GM12878 (cell line): ENCODE results near the gene PRH2. TPM values are rescaled to one million over a fixed set of nuclear protein-coding genes. Genes with fewer than 3 reads are reported as not detected.

Experiments
- ATAC-seq: fragments of 200-7000 bp; cut with Tn5 transposase; 3 replicates; pipeline ENCODE4 v1.9.1; 2020; ENCODE audit warnings: mild to moderate bottlenecking, moderate library complexity
- BruUV-seq: library from RNA; stranded (reverse); fragments of 400-500 nt; replicated peaks from 2 replicates; lab custom pipeline; 2021; lab: Mats Ljungman, UMichigan
- CTCF ChIA-PET: fragments of 300-600 bp; sonication (Branson Sonifier 250); formaldehyde crosslinking; extraction: SDS; loops from one replicate; lab custom pipeline; 2021; ENCODE audit warnings: inconsistent platforms; lab: Yijun Ruan, JAX
- POLR2A ChIA-PET: fragments of 350-600 bp; formaldehyde crosslinking; extraction: SDS; loops from one replicate; lab custom pipeline; 2021; ENCODE audit warnings: inconsistent platforms; lab: Charles Lee
- RAD21 ChIA-PET: fragments of 300-600 bp; sonication (Branson Sonifier 250); formaldehyde crosslinking; loops from one replicate; lab custom pipeline; 2023; ENCODE audit warnings: antibody characterized with exemption; ENCODE audit not compliant: unreplicated experiment; lab: Charles Lee
- SMC1A ChIA-PET: fragments of 300-600 bp; sonication (Branson Sonifier 250); formaldehyde crosslinking; loops from one replicate; lab custom pipeline; 2023; ENCODE audit not compliant: unreplicated experiment, uncharacterized antibody; lab: Charles Lee
- DNase-seq: peaks from one replicate; pipeline ENCODE4 v3.0.0-alpha.2; 2011; ENCODE audit warnings: low read depth, low spot score
- FAIRE-seq: peaks from 3 replicates; lab custom pipeline; 2011; peaks lifted over from hg19 to GRCh38; lab: Jason Lieb, UNC
- H2AFZ ChIP-seq: 2 replicates; pipeline ENCODE4 v1.6.0; 2011; ENCODE audit warnings: low read depth, low read length, control low read depth; ENCODE audit not compliant: control insufficient read depth
- H3K27ac ChIP-seq: 2 replicates; pipeline ENCODE4 v1.5.1; 2011; ENCODE audit warnings: control low read depth; ENCODE audit not compliant: control insufficient read depth, insufficient read depth
- H3K27me3 ChIP-seq, 2 experiments: replicated peaks in 1 of 2; 2 replicates each; pipeline versions ENCODE4 v1.6.0 to v1.6.1; 2011; ENCODE audit warnings: low read length in 1 of 2; ENCODE audit not compliant: control insufficient read depth in 2 of 2, insufficient read depth in 2 of 2
- H3K36me3 ChIP-seq, 2 experiments: 2 replicates each; pipeline ENCODE4 v1.5.1; 2011; ENCODE audit warnings: low read length in 1 of 2; ENCODE audit not compliant: control insufficient read depth in 2 of 2, insufficient read depth in 2 of 2
- H3K4me1 ChIP-seq: 2 replicates; pipeline ENCODE4 v1.6.1; 2011; ENCODE audit warnings: mild to moderate bottlenecking, low read length, moderate library complexity, mixed read lengths; ENCODE audit not compliant: control insufficient read depth, insufficient read depth
- H3K4me2 ChIP-seq: 2 replicates; pipeline ENCODE4 v1.6.0; 2011; ENCODE audit warnings: control low read depth; ENCODE audit not compliant: control insufficient read depth, insufficient read depth
- H3K4me3 ChIP-seq: fragments of 200-600 bp; sonication (generic); 2 replicates; pipeline ENCODE4 v1.5.1; 2016
- H3K79me2 ChIP-seq: 2 replicates; pipeline ENCODE4 v1.6.0; 2011; ENCODE audit warnings: low read length; ENCODE audit not compliant: control insufficient read depth, insufficient read depth
- H3K9ac ChIP-seq: 2 replicates; pipeline ENCODE4 v1.8.0; 2011; ENCODE audit warnings: low read length, control low read depth, mixed read lengths; ENCODE audit not compliant: control insufficient read depth, insufficient read depth
- H3K9me3 ChIP-seq: replicated peaks from 3 replicates; pipeline ENCODE4 v1.5.1; 2011; ENCODE audit warnings: mild to moderate bottlenecking, low read length; ENCODE audit not compliant: control insufficient read depth, insufficient read depth
- H4K20me1 ChIP-seq: 2 replicates; pipeline ENCODE4 v1.6.0; 2011; ENCODE audit not compliant: control insufficient read depth, insufficient read depth
- BHLHE40 ChIP-seq, 2 experiments: fragments of 450-650 bp in 1 of 2; IDR thresholded peaks; 2 replicates each; pipeline ENCODE4 v1.6.1; 2011 to 2017; ENCODE audit warnings: low read depth in 2 of 2, borderline replicate concordance in 1 of 2, improper control_type of control experiment in 1 of 2, low read length in 1 of 2, mild to moderate bottlenecking in 1 of 2
- CHD2 ChIP-seq: IDR thresholded peaks from 2 replicates; pipeline ENCODE4 v1.6.1; 2011; ENCODE audit warnings: low read depth, low read length, improper control_type of control experiment, borderline replicate concordance
- CREB1 ChIP-seq: IDR thresholded peaks from 2 replicates; pipeline ENCODE4 v1.6.1; 2012; ENCODE audit warnings: low read depth, mild to moderate bottlenecking, inconsistent platforms
- CUX1 ChIP-seq: IDR thresholded peaks from 2 replicates; pipeline ENCODE4 v1.6.1; 2012; ENCODE audit warnings: improper control_type of control experiment, low read depth, low read length; ENCODE audit not compliant: insufficient replicate concordance
- HDAC2 ChIP-seq: fragments of 200-600 bp; sonication (generic); IDR thresholded peaks from 2 replicates; pipeline ENCODE4 v1.6.1; 2017
- HDAC6 ChIP-seq: fragments of 200-600 bp; sonication (generic); IDR thresholded peaks from one replicate; pipeline ENCODE4 v1.8.0; 2017; ENCODE audit warnings: antibody characterized with exemption; ENCODE audit not compliant: unreplicated experiment
- HDGF ChIP-seq: fragments of 450-650 bp; IDR thresholded peaks from 2 replicates; pipeline ENCODE4 v1.6.1; 2016; ENCODE audit warnings: antibody characterized with exemption
- IKZF2 ChIP-seq, 2 experiments: fragments of 450-650 bp; IDR thresholded peaks; 2 replicates each; pipeline ENCODE4 v1.6.1; 2017; ENCODE audit warnings: mild to moderate bottlenecking in 2 of 2, moderate library complexity in 2 of 2
- LARP7 ChIP-seq: fragments of 450-650 bp; IDR thresholded peaks from 2 replicates; pipeline ENCODE4 v1.6.1; 2017; ENCODE audit warnings: mild to moderate bottlenecking
- NFYA ChIP-seq: IDR thresholded peaks from 2 replicates; pipeline ENCODE4 v1.6.1; 2011; ENCODE audit warnings: low read depth, mild to moderate bottlenecking, low read length, improper control_type of control experiment, borderline replicate concordance
- NR2C2 ChIP-seq: IDR thresholded peaks from 2 replicates; pipeline ENCODE4 v1.6.1; 2011; ENCODE audit warnings: borderline replicate concordance, low read depth; ENCODE audit not compliant: control insufficient read depth, insufficient read length
- RB1 ChIP-seq: fragments of 450-650 bp; formaldehyde crosslinking; IDR thresholded peaks from 2 replicates; pipeline ENCODE4 v1.6.1; 2017; ENCODE audit warnings: mild to moderate bottlenecking, borderline replicate concordance
- SRF ChIP-seq, 2 experiments: IDR thresholded peaks; 2 replicates each; pipeline ENCODE4 v1.6.1; 2011; ENCODE audit warnings: low read depth in 2 of 2, low read length in 2 of 2, mild to moderate bottlenecking in 1 of 2, moderate library complexity in 1 of 2
- STAT1 ChIP-seq: fragments of 450-650 bp; conservative IDR thresholded peaks from 2 replicates; pipeline ENCODE4 v1.6.1; 2014; ENCODE audit warnings: antibody characterized with exemption, mild to moderate bottlenecking
- TAF1 ChIP-seq: IDR thresholded peaks from 2 replicates; pipeline ENCODE4 v1.6.1; 2011; ENCODE audit warnings: mild to moderate bottlenecking, low read depth, low read length, borderline replicate concordance
- ZSCAN29 ChIP-seq: fragments of 450-650 bp; IDR thresholded peaks from 2 replicates; pipeline ENCODE4 v1.6.1; 2017; ENCODE audit warnings: mild to moderate bottlenecking, moderate library complexity
- WGBS: methylation state at CpG from one replicate; pipeline ENCODE4 v1.1.6; 2016; ENCODE audit warnings: low lambda C conversion rate; ENCODE audit not compliant: insufficient replicate concordance, insufficient coverage; ENCODE audit errors: missing lambda C conversion rate; 5-methylcytosine and 5-hydroxymethylcytosine counted together
- in situ Hi-C: fragments of 300-500 bp; cut with MboI; formaldehyde crosslinking; loops from 9 replicates; pipeline ENCODE4 v1.14.3; 2018; ENCODE audit warnings: mixed read lengths
- intact Hi-C: fragments of 100-400 bp; cut with micrococcal nuclease; formaldehyde crosslinking; loops from one replicate; pipeline ENCODE4 v1.14.2; 2022; ENCODE audit not compliant: unreplicated experiment
- polyA plus RNA-seq, 11 experiments: library from polyadenylated mRNA; depleted of rRNA in 4 of 11; unstranded in 6 of 11; stranded (reverse) in 5 of 11; fragments of >200 nt; fragmentation: Nextera tagmentation in 4 of 11; fragmentation: Illumina TruSeq in 1 of 11; extraction: Ambion mirVana in 4 of 11; extraction: Trizol in 1 of 11; gene quantifications; 1 replicate in 1 of 11; 2 replicates in 10 of 11; pipeline versions ENCODE4 v1.2.1 to v1.2.3, GENCODE V29; 2011 to 2016; ENCODE audit warnings: inconsistent platforms in 2 of 11, missing spikeins in 2 of 11, low read depth in 1 of 11
- total RNA-seq, 4 experiments: library from RNA; depleted of rRNA in 3 of 4; stranded (reverse); fragments of >200 nt in 3 of 4; fragmentation: Illumina TruSeq in 1 of 4; extraction: Trizol in 1 of 4; gene quantifications; 2 replicates each; pipeline versions ENCODE4 v1.2.1 to v1.2.3, GENCODE V29; 2013 to 2021

PRH2 gene
- total and polyA plus RNA-seq, 10 of the 15 experiments (the other 5 are each of a cell fraction or from before 2014, with no cell fraction given), result 0.14 to 0.50 TPM; not detected in 8

- Histone ChIP-seq H3K9ac (no peak overlapping the region), H2AFZ (no peak overlapping the region), H3K9me3 (no peaks in the 10 kb centered on the region; the same call in 1 of the 3 replicates), H4K20me1 (no peaks in the 10 kb centered on the region), H3K79me2 (peaks cover 2% of the 10 kb centered on the region), H3K27me3 (no peaks in the 10 kb centered on the region), H3K4me3 (no peak overlapping the region), H3K4me1 (no peaks in the 10 kb centered on the region), H3K36me3 (no peaks in the 10 kb centered on the region; a peak in 1 of 4 replicates), H3K27ac (no peak overlapping the region), H3K4me2 (no peak overlapping the region)
- TF ChIP-seq SRF (IDR thresholded peaks at IDR 0.05; ENCODE audit: low read depth in 2 of 2, low read length in 2 of 2), result no peak
- TF ChIP-seq NFYA, result no peak
- TF ChIP-seq HDAC6, result no peak
- TF ChIP-seq NR2C2, result no peak
- TF ChIP-seq BHLHE40 (IDR thresholded peaks at IDR 0.05; ENCODE audit: borderline replicate concordance in 1 of 2, low read depth in 2 of 2, low read length in 1 of 2), result no peak
- no peak for TF ChIP-seq TAF1
- no peak for TF ChIP-seq IKZF2 (IDR thresholded peaks at IDR 0.05)
- TF ChIP-seq CREB1, result no peak
- no peak for TF ChIP-seq HDGF
- TF ChIP-seq ZSCAN29, result no peak
- no peak for TF ChIP-seq CHD2
- TF ChIP-seq RB1, result no peak
- no peak for TF ChIP-seq STAT1
- no peak for TF ChIP-seq HDAC2
- no peak for TF ChIP-seq CUX1
- no peak for TF ChIP-seq LARP7
- SMC1A ChIA-PET, result interaction anchor here (1.1 kb wide), 1 partner anchor 10 kb away, joined by 3 read pairs; no protein-coding TSS in a partner anchor
- RAD21 ChIA-PET, result no interaction called here
- in situ Hi-C loops, result no loop called here
- FAIRE-seq (no peak), ATAC-seq (no peak), DNase-seq (no peak)
- WGBS, result 93% methylated on average over 4 of the region's 4 CpGs
- intact Hi-C loops, result no loop called here
- no TSS peak for BruUV-seq
- CTCF ChIA-PET, result interaction anchor here (1.2 kb wide), 1 partner anchor 37 kb away, joined by 3 read pairs; no protein-coding TSS in a partner anchor
- POLR2A ChIA-PET, result no interaction called here
Measured at GRCh38 chr12:10952645-10953044, 23.6 kb downstream of the PRH2 start.
